GM21367 (cell line): ENCODE measurements around the gene SRRM5.
"Not testable (repeated sequence)": the region's sequence is repeated elsewhere in the genome, so short reads cannot be mapped to it uniquely, and the experiment has no call there.

Experiments
- ATAC-seq: cut with Tn5 transposase; IDR thresholded peaks from one replicate; pipeline ENCODE4 v1.9.1; 2021; ENCODE audit not compliant: unreplicated experiment

Gene SRRM5

DNA sequence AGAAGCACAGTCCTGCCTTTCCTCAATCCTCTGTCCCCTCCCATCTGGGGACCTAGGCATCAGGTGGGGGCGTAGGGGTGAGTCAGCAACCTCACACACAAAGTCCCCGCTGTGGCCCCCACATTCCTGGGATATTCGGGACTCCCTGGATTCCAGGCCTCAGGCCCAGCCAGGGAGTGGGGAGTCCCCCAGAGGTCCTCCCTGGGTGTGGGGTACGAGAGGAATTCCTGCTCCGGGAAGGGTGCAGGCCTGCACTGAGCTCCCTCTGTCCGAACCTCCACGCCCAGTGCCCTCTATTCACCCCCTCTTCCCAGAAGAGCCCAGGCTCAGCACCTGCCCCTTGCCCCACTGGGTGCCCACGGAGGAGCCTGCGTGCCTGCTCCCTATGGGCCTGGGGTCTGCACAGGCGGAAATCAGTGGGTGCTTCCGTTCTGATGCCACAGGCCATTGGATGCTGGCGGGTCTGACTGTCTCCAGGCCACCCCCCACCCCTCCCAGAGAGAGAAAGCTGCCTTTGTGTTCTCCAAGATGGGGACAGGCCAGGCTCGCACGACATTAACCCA lies 24.3 kb downstream of the SRRM5 start:
- ATAC-seq: no peak

DNA sequence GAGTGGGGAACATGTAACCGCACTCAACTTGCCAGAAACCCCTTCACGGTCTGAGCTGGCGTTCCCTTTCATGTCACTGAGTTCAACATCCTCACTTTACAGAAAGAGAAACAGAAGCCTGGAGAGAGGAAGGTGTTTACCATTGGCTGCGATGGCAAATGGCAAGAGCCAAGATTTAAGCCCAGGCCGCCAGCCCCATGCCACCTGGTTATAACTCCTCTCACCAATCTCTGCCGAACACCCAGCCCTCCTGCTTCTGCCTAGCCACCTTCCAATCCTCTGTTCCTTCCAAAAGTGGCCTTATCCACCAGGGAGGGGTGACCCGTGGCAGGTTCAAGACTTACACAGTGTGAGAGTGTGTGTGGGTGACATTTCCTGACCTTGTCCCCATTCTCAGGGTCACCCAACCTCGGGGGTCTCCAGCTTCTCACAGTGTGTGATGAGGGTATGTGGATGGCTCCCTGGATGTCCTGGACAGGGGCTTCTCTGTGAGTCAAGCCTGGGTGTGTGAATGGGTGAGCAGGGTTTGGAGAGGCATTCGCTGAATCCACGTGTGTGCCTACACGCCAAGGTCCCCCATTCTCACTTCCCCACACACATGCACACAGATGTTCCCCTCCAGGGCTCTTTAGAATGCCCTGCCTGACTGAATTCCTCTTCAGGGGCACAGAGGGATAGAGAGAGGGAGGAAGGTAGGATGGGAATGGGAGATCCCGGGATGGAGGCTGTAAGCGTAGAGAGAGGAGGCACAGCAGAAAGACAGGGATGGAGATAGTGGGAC lies 26.5 kb downstream of the SRRM5 start:
- ATAC-seq: no peak

DNA sequence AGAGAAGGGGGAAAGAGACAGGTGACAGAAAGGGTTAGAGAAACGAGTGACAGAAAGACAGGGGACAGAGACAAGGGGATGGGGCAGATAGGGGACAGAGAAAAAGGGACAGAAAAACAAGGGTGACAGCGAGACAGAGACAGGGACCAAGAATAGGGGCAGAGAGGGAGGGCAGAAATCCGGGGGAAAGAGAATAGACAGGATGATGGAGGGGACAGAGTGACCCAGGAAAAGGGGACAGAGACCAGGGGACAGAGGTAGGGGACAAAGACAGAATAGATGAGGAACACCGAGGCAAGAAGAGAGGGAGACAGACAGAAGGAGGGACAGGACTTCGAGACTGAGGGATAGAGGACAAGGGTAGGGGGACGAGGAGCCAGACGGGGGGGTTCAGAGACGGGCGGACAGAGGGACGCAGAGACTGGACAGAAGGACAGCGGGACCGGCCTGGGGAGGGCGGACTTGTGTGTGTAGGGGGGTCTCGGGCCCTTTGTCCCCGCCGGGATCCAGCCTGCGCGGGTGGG lies 27.2 kb downstream of the SRRM5 start:
- ATAC-seq: no peak

DNA sequence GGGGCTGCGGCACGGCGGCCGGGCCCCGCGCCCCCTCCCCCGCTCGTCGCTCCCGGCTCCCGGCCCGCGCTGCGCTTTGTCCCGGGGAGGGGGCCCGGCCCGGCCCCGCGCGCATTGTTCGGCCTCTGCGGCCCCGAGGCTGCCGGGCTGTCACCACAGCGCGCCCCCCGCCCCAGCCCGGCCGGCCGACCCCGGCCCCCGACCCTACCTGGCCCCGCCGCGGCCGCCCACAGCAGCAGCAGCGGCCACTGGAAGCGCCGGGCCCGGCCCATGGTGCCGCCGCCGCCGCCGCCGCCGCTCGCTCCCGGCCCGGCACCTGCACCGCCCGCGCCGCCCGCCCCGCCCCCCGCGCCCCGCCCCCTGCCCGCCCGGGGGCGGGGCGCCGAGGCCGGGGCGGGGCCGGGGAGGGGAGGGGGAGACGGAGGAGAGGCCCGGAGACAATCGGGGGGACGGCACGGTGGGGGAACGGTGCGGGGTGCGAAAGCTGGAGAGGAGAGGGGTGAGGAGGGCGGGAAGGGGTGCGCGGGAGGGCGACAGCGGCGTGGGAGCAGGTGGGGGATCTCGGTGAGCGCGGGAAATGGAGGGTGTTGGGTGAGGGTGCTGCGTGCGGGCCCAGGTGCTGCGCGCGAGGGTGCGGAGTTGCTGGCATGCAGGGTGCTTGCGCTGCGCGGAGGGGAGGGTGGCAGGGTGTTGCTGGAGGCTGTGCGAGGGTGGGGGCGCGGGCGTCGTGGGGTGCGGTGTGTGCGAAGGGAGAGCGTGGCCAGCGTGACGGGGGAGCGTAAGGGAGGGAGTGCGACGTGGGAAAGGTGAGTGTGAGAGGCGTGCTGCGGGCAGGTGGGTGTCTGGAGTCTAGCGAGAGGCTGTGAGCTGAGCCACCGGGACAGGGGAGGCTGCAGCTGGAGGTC lies 27.9 kb downstream of the SRRM5 start, which contains the start of gene CADM4:
Gene CADM4 (minus strand): TSS at position 332 of the 905 bp plus-strand sequence. CDS start 60 bp downstream, at position 272.
- no peak for ATAC-seq

DNA sequence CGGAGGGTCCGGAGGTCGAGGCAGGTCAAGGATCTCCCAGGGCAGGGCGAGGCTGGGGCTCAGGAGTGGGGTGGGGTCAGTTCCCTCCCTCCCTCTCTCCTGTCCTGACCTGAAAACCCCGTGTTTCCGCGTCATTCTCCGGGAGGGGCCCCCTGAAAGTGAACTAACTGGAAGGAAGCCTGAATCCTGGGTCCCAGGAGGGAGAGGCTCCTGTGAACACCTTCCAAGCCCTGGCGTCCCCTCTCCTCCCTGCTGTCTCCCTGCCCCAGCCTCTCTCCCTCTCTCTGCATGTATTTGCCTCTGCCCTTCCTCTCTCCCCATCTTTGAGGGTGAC lies 28.5 kb downstream of the SRRM5 start:
- ATAC-seq: no peak

DNA sequence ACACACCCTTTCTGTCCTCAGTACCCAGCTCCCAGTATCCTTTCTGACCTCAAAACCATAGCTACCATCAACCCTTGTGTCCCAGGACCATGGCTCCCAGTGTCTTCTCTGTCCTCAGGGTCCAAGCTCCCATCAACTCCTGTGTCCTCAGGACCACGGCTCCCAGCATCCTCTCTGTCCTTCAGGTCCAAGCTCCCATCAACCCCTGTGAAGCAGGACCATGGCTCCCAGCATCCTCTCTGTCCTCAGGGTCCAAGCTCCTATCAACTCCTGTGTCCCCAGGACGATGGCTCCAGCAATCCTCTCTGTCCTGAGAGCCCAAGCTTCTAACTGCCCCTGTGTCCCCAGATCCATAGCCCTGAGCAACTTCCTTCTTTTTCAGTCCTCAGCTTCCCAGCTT lies 29.4 kb downstream of the SRRM5 start:
- no peak for ATAC-seq

DNA sequence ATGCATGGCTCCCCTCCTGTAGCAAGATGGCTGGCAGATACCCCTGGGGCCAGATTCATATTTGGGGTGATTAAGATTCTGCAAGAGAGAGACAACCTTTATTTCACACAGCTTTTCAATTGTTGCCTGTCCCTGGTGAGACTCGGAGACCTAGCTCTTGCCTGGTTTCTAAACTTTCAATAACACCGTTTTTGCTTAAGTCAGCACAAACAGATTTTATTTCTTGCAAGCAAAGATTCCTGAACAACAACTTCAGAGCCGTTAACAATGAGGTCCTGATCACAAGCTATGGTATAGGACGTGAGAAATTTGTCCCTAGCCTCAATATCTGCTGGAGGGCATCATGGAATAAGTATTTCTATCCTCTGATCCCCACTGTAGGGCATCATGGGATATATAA lies 30.6 kb downstream of the SRRM5 start:
- ATAC-seq: no peak

DNA sequence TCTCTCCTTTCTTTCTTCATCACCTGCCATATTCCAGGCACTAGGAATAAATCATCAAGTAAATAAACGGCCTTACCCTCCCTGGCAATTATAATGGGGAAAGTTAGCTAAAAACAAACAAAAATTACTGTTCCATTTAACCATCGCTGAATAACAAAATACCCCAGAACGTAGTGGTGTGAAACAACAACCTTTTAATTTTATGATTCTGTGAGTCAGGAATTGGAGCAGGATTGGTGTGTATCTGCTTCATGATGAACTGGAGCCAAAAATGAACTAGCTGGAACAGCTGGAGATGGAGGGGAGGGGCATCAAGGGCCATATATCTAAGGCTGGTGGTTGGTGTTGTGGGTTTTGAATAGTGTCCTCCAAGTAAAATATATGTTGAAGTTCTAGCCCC lies 31.4 kb downstream of the SRRM5 start:
- no peak for ATAC-seq

DNA sequence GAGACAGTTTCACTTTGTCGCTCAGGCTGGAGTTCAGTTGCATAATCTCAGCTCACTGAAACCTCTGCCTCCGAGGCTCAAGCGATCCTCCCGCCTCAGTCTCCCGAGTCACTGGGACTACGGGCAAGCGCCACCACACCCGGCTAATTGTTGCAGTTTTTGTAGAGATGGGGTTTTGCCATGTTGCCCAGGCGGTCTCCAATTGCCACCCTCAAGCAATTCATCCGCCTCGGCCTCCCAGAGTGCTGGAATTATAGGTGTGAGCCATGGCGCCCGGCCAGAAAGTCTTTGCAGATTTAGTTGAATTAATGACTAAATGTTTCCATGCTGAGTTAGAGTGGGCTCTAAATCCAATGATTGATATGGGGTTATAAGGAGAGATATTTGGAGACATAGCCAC lies 32.3 kb downstream of the SRRM5 start:
- ATAC-seq: no peak

DNA sequence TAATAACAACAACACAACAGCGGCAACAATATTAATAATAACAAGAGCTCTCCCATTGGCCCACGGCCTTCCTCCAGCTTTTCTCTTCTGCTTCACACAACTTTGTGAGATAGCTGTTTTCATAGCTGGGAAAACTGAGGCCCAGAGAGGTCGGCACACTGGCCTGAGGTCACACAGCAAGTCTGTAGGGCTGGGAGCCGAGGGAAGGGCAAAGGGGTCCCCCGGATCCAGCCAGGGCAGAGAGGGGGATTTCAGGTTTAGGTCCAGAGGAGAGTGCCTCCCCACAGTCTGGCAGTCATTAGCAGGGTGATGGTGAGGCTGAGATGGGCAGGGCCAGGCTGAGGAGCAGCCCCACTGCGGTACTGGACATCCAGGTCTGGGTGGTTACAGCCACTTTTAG lies 36.7 kb downstream of the SRRM5 start:
- ATAC-seq: no peak

DNA sequence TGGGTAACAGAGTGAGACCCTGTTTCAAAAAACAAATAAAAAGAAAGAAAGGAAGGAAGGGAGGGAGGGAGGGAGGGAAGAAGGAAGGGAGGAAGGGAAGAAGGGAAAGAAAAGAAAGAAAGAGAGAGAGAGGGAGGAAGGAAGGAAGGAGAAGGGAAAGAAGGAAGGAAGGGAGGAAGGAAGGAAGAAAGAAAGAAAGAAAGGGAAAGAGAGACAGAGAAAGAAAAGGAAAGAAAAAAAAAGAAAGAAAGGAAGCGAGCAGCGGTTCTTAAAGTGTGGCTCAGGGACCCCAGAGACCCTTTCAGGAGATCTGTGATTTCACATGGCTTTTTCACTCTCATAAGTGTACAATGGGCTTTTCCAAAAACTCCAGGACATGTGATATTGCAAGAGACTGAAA lies 37.6 kb downstream of the SRRM5 start:
- ATAC-seq: no peak

DNA sequence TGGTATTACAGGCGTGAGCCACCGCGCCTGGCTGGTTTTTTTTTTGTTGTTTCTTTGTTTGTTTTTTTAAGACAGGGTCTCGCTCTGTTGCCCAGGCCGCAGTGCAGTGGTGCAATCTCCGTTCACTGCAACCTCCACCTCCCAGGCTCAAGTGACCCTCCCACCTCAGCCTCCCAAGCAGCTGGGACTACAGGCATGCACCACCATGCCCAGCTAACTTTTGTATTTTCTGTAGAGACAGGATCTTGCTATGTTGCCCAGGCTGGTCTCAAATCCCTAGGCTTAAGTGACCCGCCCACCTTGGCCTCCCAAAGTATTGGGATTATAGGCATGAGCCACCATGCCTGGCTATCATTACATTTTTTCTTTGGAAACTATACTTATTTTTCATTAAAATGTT lies 38.4 kb downstream of the SRRM5 start:
- ATAC-seq: not testable (repeated sequence)

DNA sequence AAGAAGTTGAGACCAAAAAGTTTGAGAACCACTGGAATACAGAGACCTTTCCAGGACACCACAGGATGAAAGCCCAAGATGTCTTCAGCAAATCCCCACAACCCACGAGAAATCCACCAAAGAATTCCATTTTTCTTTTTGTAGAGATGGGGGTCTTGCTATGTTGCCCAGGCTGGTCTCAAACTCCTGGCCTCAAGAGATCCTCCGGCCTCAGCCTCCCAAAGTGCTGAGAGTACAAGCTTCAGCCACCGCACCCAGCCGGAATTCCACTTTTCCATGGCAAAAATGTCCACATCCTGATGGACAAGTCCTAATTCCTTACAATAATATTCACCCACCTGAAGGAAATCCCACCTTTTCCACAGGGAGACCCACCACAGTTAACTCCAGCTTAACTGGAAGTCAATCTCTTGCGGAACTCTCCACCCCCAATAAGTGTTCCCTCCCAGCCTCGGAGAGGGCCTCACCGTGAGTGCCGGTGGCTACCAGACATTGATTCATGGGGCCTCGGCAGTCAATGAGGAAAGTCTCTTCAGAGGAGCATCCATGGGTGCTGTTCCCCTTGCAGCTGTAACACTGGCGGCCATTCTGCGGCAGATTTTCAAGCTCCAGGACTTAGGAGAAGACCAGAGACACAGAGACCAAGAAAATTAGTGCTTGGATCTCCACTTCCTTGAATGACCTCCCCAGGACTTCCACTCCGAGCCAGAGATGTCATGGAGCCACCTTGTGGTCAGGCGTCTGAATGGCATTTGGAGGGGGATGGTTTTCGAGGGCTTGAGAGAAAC lies 40.1 kb downstream of the SRRM5 start:
- no peak for ATAC-seq

DNA sequence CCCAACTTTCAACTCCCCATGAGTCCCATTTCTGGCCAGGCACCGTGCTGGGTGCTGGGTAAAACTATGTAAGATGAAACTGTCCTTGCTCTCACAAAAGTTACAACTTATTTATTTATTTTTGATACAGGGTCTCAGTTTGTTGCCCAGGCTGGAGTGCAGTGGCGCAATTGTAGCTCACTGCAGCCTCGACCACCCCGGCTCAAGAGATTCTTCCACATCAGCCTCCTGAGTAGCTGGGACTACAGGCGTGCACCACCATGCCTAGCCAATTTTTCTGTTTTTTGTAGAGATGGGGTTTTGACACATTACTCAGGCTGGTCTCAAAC lies 40.6 kb downstream of the SRRM5 start:
- ATAC-seq: no peak

DNA sequence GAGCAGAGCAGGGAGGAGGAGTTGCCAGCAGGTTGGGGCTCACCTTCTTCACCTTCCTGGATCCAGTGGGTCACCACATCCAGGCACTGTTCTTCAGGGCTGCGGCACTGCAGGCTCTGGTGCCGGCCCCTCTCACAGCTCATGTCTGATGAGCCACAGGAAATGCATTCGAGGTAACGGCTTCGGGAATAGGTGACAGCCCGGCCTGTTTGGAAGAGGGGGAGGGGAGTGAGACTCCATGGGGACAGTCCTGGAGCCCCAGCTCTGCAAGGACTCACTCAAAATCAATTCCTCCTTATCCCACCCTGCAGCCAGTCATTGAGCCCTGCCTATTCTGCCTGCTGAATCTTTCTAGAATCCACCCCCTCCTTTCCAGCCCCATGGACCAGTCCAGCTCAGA lies 44.5 kb downstream of the SRRM5 start:
- ATAC-seq: no peak

DNA sequence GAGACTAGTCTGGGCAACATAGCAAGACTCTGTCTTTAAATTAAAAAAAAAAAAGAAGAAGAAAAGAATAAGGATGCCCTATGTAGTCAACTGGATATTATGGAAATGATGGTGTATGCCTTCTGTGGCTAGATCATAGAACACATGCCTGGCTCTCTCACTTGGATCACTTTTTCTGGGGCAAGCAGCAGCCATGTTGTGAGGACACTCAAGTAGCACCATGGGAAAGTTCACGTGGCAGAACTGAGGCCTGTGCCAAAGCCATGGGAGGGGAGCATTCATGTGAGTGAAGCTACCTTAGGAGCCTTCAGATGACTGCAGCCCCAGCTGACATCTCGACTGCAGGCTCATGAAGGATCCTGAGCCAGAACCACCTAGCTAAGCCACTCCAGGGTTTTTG lies 46.1 kb downstream of the SRRM5 start:
- no peak for ATAC-seq

DNA sequence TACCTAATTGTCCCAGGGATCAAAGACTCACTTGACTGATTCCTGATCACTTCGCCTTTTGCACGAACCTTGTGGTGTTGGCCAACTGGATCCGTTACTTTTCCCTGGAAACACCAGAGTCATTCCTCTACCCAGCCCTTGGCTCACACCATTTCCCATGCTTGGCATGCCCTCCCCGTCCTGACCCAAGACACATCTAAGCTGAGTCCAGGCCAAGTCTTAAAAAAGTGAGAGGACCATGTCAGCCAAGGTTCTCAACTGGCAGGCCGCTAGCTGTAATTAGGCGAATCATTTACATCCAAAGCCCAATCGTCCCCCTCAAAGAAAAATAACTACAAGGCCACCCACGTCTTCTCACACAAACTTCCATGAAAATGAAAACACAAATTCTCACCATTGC lies 46.6 kb downstream of the SRRM5 start:
- ATAC-seq: no peak

DNA sequence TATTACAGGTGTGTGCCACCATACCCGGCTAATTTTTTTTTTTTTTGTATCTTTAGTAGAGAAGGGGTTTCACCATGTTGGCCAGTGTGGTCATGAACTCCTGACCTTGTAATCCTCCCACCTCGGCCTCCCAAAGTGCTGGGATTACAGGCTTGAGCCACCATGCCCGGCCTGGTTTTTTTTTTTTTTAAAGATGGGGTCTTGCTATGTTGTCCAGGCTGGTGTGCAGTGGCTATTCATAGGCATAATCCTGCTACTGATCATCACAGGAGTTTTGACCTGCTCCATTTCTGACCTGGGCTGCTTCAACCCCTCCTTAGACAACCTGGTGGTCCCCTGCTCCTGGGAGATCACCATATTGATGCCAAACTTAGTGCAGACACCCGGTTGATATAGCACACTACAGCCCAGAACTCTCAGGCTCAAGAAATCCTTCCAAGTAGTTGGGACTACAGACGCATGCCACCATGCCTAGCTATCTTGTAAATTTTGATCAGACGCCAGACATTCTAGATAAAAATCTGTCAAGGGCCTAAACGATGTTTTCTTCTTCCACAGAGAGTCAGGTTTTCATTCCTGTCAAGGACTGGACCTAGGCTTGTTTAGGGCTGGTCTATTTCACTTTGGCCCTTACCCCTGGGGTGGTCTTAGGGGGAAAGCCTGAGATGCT lies 48.5 kb downstream of the SRRM5 start:
- ATAC-seq: no peak

DNA sequence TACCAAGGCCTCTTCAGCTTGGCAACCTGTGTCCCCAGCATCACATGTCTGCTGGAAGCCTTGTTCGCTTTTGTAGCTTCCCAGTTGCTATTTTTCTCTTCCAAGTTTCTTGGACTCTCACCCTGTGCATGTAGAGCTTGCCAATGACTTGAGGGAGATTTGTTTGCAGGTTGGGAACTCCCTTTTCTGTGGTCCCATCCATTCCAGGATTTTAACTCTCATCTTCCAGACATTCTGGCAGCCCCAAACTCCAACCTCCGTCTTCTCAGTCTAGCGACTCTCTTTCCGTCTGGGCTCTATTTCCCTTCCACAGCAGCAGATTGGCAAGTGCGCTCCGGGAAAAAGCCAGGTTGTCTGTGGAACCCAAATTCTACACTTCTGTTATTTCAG lies 49.1 kb downstream of the SRRM5 start:
- ATAC-seq: no peak

DNA sequence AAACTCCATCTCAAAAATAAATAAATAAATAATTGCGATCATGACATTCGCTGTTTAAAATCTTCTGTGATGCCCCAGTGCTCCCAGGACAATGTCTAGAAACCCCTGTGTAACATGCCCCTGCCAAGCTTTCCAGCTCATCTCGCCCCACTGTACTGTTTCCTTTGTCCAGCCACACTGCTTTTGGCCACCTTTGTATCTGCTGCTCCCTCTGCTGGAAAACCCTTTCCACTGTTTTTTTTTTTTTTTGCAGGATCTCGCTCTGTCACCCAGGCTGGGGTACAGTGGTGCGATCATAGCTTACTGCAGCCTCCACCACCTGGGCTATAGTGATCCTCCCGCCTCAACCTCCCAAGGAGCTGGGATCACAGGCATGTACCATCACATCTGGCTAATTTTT lies 50.6 kb downstream of the SRRM5 start:
- ATAC-seq: no peak

DNA sequence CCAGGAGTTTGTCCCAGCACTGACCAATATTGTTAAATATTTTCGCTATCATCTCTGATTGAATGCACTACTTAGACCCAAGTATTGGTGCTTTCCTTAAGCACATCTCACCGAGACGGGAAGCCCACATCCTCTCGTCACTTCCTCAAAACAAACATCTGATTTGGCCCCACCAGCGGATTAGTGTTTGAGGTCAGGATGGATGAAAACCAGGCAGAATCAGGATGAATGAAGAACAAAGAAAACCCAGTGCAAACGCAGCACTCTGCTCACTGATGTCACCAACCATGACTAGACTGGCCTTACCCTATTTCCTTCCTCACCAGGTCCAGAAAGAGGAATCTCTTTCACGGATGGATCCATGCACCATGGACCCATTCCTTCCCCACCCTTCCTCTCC lies 52.1 kb downstream of the SRRM5 start:
- no peak for ATAC-seq
